WTC11 (cell line): Measurements from ENCODE around the gene LAP3.

ENCODE experiments used
- ATF2 ChIP-seq: sonication (generic); formaldehyde crosslinking; IDR thresholded peaks from 2 replicates; pipeline ENCODE4 v1.8.1; 2022; ENCODE audit warnings: low read depth, missing genetic modification reagents, borderline replicate concordance
- CTCF ChIP-seq: fragments of 200-600 bp; IDR thresholded peaks from 2 replicates; pipeline ENCODE4 v1.8.0; 2022; ENCODE audit warnings: antibody characterized with exemption
- MLX ChIP-seq: sonication (generic); formaldehyde crosslinking; IDR thresholded peaks from 2 replicates; pipeline ENCODE4 v1.8.1; 2023; ENCODE audit warnings: mild to moderate bottlenecking, missing genetic modification reagents, moderate library complexity
- ZNF263 ChIP-seq: sonication (generic); formaldehyde crosslinking; IDR thresholded peaks from 2 replicates; pipeline ENCODE4 v1.8.1; 2022; ENCODE audit warnings: low read depth, mild to moderate bottlenecking, moderate library complexity, missing genetic modification reagents

- TF ChIP-seq ATF2 (CRISPR knock-in tag) (no peak), ZNF263 (CRISPR knock-in tag) (no peak), CTCF (no peak), MLX (no peak)
Observed at GRCh38 chr4:17528551-17529165, 48.3 kb upstream of the LAP3 start.
